ENCODE data around the gene LEFTY1.

DNA sequence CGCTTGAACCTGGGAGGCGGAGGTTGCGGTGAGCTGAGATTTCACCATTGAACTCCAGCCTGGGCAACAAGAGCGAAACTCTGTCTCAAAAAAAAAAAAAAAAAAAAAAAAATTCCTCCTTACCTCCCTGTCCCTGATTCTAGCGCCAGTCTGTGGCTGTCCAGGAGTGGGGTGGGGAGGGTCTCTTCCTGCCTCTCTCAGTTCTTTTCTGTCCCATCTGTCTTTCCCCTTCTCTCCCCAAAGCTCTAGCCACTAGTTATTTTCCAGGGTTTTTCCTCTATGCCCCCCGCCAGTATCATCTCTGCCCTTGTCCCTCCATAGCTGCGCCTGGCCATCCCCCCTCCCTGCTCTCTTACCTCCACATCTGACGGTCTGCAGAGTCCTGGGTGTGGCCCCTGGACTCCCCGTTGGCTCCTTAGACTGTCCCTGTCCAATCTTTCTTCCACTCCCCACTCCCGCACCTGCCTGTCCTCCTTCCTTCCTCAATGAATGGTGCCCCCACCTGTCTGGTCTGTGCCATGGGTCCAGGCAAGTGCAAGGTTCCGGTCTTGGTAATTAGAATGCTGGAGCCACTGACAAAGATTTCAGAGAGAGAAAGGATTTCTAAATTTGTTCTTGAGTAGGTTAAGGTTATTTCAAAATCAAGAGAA is 5.2 kb downstream of the LEFTY1 start:
- TF ChIP-seq CTCF (IDR thresholded peaks at IDR 0.05) (no peak), POLR2A (IDR thresholded peaks at IDR 0.05) (no peak)

Measured in Peyer's patch (tissue), 4 donors.